HG03432 (cell line): ENCODE results near the gene GREB1L.
"Not testable (repeated sequence)": the region's sequence is repeated elsewhere in the genome, so short reads cannot be mapped to it uniquely, and the experiment has no call there.

Experiments used
- ATAC-seq: cut with Tn5 transposase; IDR thresholded peaks from one replicate; pipeline ENCODE4 v1.9.1; 2021; ENCODE audit warnings: mild to moderate bottlenecking, moderate library complexity; ENCODE audit not compliant: unreplicated experiment

The GREB1L gene

GRCh38 chr18:21262979-21263378 is 20.9 kb downstream of the GREB1L start:
- ATAC-seq, result no peak

- ATAC-seq, result no peak
Observed at GRCh38 chr18:21264651-21265050, 22.6 kb downstream of the GREB1L start.

- no peak for ATAC-seq
Observed at GRCh38 chr18:21265971-21266673, 24.1 kb downstream of the GREB1L start.

- ATAC-seq, result no peak
Observed at GRCh38 chr18:21267400-21267799, 25.4 kb downstream of the GREB1L start.

- no peak for ATAC-seq
Observed at GRCh38 chr18:21269349-21269748, 27.3 kb downstream of the GREB1L start.

- no peak for ATAC-seq
Observed at GRCh38 chr18:21270453-21270852, 28.4 kb downstream of the GREB1L start.

GRCh38 chr18:21272016-21272579 is 30.1 kb downstream of the GREB1L start:
- ATAC-seq, result no peak

- ATAC-seq, result no peak
Observed at GRCh38 chr18:21273568-21273967, 31.5 kb downstream of the GREB1L start.

- no peak for ATAC-seq
Observed at GRCh38 chr18:21275645-21276044, 33.6 kb downstream of the GREB1L start.

GRCh38 chr18:21277578-21277977 is 35.5 kb downstream of the GREB1L start:
- no peak for ATAC-seq

- not testable (repeated sequence) for ATAC-seq
Observed at GRCh38 chr18:21278218-21278617, 36.2 kb downstream of the GREB1L start.

GRCh38 chr18:21281603-21282002 is 39.6 kb downstream of the GREB1L start:
- no peak for ATAC-seq

GRCh38 chr18:21284540-21284939 is 42.5 kb downstream of the GREB1L start:
- ATAC-seq, result no peak

GRCh38 chr18:21289827-21290226 is 47.8 kb downstream of the GREB1L start:
- ATAC-seq, result no peak

GRCh38 chr18:21291106-21291505 is 49.1 kb downstream of the GREB1L start:
- ATAC-seq, result no peak

GRCh38 chr18:21293479-21293878 is 51.4 kb downstream of the GREB1L start:
- no peak for ATAC-seq

- no peak for ATAC-seq
Observed at GRCh38 chr18:21295101-21295500, 53.1 kb downstream of the GREB1L start.

GRCh38 chr18:21296045-21296444 is 54.0 kb downstream of the GREB1L start:
- ATAC-seq, result no peak

- no peak for ATAC-seq
Observed at GRCh38 chr18:21298351-21298750, 56.3 kb downstream of the GREB1L start.

GRCh38 chr18:21300035-21300907 is 58.2 kb downstream of the GREB1L start:
- ATAC-seq, result no peak

- no peak for ATAC-seq
Observed at GRCh38 chr18:21300908-21301200, 58.8 kb downstream of the GREB1L start.

GRCh38 chr18:21303445-21303844 is 61.4 kb downstream of the GREB1L start:
- ATAC-seq, result no peak
